Amniotic epithelial cell (primary cell): ENCODE measurements around the gene PTPRO.
A peak's percentile ranks its signal among the peaks of the same experiment; 100 is the strongest.
"Not testable (repeated sequence)": the region's sequence is repeated elsewhere in the genome, so short reads cannot be mapped to it uniquely, and the experiment has no call there.

Source experiments
- DNase-seq: peaks from one replicate; pipeline ENCODE4 v3.0.0-alpha.2; 2010; ENCODE audit warnings: low read depth

PTPRO gene

DNA sequence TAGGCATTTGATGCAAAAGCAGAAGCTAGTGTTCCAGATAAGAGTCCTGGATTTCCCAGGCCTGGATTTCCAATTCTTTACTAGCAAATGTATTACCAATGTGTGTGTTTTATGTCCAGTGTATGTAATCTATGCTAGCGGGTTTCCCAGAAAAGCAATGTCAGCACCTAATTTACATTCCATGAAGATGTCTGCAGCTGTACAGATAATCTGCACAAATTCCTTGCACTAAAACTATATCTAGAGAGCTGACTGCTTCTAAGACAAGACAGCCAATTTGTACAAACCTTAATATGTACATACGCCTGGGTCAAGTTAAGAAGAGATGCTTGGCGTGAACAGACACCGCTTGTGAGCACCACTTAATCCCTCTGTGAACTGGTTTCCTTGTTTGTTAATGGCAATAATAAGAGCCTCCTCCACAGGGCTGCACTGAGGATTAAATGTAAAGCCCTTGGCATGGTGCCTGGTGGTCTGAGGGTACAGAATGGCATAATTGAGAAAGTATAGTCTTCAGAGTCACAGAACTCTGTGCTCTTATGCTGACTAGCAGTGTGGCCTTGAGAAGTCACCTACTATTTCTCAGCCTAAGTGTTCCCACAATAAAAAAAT lies 281.3 kb downstream of the PTPRO start:
- peak; percentile 63 for DNase-seq

DNA sequence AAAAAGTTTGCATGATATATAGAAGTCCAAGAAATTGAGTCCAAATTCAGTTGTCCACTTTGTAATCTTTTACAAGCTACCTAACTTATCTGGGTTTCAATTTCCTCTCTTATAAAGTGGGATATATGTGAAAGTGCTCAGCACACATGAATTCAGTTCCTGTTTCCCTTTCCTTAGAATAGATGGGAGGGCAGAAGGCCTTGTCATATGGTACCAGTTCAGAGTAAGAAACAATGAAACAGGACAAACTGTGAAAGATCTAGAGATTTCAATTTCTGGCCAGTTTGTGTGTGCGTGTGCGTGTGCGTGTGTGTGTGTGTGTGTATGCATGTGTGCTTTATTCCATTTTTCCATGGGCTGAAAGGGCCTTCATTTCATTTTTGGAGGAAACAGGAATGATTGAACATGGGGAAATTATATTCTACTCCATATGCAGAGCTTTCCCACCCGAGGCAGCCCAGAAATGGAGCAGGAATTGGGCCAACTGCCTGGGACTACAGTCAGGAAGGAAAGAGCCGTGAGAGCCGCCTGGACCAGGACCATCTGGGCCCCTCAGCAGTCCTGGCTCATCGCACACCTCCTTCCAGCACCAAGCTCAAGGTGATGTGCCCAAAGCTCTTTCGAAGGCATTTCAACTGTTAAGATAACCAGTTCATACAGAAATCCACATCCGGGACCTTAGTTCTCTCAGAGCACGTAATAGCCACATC lies 283.7 kb downstream of the PTPRO start:
- DNase-seq, result no peak

DNA sequence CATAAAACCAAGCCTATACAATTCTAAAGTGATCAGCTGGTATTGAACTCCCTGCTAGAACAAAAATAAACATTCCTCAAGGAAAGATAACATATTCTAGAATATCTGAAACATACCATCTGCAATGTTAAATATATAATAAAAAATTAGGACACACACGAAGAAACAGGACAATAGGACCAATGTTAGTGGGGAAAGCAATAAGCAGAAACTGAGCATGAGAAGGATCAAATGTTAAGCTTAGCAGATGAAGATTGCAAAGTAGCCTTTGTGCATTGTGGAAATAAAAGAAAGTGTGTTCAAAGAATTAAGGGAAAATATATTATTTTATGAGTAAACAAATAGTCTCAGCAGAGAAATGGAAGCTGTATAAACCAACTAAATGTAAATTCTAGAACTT lies 286.1 kb downstream of the PTPRO start:
- DNase-seq, result no peak

DNA sequence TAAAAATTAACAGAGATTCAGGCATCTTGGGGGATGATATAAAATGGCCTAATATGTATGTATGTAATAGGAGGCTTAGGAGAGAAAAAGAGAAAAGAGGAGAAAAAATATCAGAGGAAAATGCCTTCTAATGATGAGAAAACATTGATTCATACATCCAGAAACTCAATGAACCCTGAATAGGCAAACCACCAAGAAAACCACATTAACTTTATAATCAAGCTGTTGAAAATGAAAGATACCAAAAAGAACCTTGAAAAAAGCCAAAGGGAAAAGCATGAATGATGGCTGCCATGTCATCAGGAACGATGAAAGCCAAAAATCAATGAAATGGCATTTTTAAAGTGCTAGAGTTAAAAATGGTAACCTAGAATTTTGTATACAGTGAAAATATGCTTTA lies 286.6 kb downstream of the PTPRO start:
- no peak for DNase-seq

DNA sequence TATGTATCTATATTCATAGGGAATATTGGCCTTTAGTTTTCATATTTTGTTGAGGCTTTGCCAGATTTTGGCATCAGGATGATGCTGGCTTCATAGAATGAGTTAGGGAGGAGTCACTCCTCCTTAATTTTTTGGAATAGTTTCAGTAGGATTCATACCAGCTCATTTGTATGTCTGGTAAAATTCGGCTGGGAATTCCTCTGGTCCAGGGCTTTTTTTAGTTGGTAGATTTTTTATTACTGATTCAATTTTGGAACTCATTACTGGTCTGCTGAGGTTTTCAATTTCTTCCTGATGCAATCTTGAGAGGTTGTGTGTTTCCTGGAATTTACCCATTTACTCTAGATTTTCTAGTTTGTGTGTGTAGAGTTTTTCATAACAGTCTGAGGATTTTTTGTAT lies 291.7 kb downstream of the PTPRO start:
- no peak for DNase-seq

DNA sequence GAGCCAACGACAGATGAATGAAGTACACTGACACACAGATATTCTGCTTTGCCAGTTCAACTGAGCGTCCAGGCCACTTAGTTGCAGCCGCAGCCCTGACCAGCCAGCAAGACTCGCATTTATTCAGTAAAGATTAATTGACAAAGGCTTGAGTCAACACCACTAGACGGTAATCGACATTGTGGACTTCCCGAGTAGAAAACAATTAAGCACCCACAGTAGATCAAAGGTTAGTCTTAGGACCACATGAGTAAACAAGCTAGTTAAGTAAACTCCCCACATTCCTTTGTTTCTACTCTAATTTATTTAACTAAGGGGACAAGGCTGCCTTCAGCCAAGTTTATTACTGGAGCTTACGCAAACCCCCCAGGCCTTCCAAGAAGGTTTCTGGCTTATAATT lies 294.2 kb downstream of the PTPRO start:
- DNase-seq, result not testable (repeated sequence)

DNA sequence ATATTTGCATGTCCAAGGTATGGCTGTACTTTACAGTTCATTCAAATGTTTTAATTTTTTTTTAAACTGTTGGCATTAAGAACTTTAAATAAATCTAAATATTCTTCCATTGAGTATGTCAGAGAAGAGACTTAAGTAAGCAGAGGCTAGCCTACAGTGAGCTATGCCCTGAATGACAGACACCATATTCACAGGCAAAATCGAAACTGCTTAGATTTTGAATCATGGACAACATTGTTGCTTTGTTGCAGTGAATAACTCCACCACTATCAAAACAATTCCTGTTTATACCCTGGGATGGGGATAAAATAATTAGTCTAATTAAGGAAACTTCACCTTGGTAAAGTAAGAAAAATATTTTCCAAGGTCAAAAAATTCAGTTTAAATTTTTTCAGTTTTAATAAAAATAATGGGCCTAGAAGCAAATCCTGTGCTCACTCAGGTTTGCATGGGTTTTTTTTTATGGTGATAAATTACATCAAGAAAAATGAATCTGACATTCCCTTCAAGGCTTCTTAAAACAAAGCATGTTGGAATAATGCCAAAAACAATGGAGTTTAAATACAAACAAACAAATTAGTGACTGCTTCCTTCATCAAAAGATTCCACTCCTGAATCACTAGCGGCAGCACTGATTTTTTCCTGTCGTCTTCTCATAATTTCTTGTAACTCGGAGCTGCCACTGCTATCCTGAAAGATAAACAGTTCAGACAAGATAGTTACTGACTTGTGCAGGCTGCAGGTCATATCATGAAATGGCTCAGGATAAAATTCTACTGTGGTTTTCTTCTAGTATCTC lies 298.6 kb downstream of the PTPRO start:
- DNase-seq, result no peak

DNA sequence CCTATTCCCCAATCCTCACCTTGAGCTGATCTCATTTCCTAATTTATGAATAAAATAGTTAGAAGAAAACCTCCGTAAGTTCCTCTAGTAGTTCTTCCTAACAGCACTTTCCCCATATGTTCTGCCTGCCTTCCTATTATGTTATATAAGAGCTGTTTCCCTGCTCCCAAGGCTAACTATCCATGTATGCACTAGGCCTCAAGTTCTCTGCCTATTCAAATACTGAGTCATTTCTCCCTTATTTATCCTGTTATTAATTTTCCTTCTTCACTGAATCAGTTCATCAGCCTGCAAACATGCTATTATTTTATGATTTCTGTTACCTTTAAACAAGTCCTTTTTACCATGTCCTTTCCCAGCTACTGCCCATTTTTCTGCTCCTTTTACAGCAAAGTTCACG lies 302.8 kb downstream of the PTPRO start:
- no peak for DNase-seq

DNA sequence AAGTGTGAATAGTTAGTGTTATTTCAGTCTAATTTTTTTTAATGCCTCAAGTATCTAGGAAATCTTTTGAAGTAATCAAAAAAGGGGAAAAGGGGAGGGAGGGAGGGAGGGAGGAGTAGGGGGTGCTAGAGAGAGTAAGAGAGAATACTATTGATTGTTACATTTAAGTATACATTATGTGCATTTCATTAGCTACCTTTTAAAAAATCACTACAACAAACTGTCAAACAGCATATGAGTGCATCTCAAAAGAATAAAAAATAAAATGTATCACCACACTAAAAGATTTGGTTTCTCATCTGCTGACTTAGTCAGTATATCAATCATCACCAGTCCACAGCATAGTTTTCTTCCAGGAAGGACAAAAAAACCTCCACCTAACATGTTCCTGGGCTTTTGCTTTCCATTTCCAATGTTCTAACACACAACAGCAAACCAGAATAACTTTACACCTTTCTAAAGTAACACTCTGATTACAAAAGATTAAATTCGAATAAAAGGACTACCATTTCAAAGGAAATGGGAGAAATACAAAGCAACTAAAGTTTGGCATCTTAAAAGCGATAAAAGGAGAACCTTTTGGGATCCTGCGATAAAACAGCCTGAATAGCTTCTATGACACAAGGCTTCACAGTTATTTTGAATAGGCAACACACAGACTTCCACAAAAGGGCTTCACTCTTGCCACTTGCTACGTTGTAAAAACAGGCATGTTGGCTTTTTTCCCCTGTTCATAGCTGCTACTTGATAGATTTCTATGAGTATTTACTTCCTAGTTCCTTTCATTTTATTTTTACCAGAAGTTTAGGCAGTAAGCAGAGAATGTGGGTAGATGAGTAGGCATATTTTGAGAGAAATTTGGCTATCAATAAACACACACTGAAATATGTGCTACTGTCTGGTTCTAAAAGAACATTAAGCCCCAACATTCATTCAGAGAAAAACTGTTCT lies 306.0 kb downstream of the PTPRO start:
- peak; percentile 72 for DNase-seq

DNA sequence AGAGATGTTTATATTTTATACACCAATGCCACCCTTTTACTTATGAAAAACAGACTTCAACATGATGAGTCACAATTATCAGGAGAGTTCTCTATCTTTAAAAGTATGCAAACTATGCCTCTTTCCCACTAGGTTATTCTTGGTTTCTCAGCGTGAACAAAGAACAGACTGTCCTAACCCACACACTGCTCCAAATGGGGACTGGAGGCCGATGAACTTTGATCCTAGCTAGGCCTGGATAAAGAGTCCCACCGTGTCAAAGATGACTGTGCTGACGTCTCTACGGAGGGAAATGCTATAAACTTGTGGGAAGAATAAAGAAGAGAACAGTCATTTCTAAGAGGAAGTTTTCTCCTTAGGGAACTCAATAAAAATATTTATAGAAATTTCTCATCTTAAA lies 306.8 kb downstream of the PTPRO start:
- peak; percentile 99 for DNase-seq

DNA sequence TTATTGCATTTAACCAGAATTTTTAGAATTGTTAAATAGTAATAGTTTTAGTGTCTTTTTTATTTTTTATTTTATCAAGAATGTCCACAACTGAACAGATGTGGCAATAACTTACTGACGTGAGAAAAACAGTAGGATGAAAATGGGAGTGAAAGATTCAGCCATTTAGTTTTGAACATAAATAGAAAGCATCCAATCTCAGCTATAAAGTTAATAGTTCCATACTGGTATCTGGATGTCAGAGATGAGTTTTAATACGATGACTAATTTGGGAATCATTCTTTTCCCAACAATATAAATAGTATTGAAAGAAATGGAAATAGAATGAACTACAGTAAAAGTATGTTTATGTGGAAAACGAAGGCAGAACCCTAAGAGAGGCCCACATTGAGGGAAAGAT lies 307.5 kb downstream of the PTPRO start:
- DNase-seq, result peak; percentile 62

DNA sequence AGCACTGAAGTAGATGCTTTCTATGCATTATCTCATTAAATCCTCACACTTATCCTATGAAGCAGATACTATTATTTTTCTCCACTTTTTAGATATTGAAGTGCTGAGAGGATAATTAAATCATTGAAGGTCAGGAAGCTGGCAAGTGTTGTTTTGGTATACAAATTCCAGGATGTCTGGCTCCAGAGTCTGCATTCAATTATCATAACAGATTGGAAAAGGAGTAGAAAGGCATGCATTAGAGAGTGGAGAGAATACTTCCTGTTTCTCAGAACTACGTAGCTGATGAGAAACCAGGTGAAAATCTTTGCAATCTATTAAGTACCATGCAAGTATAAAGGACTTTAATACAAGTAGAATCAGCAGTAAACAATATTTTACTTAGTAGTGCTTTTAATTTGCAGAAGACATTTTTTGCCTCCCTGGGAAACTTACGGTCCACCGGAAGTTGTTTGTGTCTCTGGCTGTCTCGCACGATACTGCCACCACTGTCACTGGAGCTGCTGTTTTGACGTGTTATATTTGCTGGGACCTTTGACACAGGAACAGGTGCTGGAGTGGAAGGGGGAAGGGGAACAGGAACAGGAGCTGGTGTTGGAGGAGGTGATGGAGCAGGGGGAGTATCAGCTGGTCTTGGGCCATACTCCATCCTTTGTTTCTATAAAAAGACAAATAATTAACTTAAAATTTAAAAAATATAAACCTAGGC lies 308.9 kb downstream of the PTPRO start:
- no peak for DNase-seq

DNA sequence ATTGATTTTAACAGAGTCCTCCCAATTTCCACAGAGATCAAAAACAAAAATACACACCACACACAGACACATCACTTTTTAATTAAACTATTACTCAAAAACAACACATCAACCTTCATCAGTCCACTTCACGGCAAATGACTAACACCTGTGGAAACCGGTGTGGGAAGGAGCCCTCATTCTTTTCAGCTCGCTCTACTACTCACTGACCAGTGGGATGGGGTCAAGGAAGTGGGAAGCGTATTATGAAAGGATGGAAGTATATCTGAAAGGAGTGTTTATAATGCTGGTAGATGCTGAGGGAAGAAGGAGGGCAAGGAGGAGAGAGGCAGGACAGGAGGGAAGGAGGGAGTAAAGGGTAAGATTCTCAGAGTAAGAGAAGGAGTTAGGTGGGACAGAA lies 310.4 kb downstream of the PTPRO start:
- DNase-seq, result peak; percentile 43

DNA sequence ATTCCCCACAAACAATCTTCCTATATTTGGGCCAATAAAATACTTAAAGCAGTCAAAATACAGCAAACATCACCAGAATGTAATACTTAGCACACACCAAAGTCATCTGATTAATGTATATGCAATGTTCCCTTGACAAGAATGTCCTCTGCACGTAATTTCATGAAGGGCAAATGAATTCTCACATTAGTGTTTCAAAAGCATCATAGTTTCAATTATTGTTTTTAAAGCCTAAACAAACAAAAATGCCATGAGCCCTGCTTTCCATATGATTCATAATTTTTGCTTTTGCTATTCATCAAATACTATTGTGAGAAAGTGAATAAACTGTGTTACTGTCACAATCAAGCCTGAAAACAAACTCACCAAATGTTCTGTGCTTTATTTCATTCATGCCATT lies 310.9 kb downstream of the PTPRO start:
- DNase-seq, result peak; percentile 27

DNA sequence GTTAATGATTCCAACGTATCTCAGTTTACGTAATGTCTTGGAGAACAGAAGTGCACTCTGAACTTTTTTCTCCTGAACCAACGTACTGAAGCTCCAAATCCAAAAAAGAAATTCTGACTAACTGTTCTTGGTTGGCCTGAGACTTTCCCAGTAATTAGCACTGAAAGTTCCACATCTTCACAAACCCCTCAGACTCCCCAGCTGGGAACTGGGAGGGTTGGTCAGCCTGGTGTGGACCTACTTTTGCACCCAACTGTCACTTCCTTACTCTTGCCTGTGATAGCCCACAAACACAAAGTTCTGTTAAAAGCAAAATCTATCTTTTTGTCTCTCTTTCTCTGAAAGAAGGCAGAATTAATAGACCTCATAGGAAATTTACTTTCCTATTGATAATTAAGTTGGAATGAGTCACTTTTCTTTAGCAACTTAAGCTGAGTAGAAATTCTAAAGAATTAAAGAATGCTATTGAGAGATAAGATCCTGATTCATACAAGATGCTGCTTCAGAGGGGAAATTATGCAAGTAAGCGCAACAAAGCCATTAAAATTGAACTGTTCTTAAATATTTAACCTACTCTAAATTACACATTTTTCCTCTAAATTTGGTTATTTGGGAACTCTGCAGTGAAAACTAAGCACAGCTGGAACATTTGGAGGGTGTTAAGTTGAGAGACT lies 311.8 kb downstream of the PTPRO start:
- DNase-seq, result peak; percentile 74

DNA sequence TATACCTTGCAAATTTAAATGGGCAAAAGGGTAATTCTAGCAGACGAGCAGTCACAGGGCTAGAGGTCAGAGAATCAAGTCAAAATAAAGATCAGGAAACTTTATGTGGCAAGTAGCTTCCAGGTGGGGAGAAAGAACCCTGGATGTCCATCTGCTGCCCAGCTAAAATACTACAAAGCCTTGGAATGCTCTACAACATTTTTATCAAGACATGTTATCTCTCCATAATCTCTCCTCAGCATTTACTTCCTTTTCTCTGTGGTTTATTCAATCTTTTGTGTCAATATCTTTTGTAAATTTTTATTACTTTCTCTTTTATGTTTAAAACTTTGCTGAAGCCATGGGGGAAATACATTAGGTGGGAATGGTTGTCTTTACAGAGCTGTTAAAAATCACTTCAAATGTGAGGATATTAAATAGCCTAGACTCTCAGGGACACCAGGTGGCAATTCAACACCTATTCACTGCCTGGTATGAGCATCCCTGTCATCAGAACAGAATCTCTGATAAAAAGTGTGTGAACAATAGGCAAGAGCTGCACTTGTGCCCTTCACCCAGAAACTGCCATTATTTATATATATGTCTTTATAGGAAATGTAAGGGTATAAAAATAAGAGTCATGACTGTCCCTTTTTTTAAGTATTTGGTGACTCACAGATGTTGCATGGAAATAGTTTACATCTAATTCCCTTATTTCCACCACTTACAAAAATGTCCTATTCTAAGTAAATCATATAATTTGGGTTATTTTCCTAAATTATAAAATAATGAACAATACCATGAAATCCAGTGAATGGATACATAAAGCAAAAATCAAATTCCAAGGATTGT lies 314.0 kb downstream of the PTPRO start:
- no peak for DNase-seq

DNA sequence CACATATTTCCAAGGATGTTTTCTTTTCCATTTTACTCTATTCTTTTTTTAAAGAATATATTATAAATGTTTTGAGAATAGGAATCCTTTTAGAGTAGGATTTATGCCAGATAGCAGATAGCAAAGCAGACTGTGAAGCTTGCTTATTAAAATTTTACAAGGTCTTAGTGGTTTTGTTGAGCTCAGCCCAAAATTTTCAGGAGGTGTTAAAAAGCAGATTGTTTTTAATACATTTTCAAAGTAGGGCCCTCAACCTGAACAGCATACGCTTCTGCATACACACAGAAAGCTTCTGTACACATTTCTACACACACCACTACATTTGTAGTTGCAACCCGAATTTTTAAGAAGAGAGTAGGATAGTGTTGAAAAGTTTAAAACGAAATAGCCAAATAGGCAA lies 315.9 kb downstream of the PTPRO start:
- DNase-seq, result no peak

DNA sequence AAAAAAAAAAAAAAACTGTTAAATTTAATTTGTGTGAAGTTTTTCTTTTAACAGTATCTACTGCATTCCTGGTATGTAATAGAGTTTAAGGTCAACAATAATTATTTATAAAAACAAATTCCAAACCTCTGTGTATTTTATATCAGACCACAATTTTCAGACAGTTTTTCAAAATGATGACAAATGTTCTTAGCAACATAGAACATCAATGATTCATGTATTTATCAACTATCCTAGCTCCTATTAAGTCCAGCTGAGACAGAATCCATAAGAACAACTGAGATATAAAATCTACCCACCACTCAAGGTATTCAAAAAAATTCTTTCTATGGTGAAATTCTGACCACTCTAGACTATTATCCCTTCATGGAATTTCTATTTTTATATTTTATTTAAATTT lies 322.4 kb downstream of the PTPRO start:
- DNase-seq, result peak; percentile 37

DNA sequence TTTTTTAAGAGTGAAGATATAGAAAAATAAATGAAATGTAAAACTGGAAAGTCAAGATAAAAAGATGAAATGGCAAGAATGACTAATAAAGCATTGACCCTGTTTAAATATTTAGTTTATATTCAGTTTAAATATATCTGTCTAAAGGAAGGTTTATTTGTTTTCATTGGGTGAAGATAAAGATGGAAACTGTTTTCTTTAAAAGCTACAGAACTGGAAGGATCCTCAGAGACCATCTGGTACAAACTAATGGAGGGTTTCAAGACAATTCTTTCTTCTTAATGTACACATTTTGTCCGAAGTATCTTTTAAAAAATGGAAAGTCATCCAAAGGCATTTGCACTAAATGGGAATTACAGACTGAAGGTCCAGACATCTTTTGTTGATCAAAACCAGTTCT lies 324.3 kb downstream of the PTPRO start:
- DNase-seq, result no peak
